ENCODE measurements around the gene CWC25. TPM values are rescaled to one million over a fixed set of nuclear protein-coding genes. Genes with fewer than 3 reads are reported as not detected.

The CWC25 gene
- total and polyA plus RNA-seq, 2 of the 13 experiments (the other 11 are each of a cell fraction or from before 2014, with no cell fraction given): 15.6 to 22.7 TPM

DNA sequence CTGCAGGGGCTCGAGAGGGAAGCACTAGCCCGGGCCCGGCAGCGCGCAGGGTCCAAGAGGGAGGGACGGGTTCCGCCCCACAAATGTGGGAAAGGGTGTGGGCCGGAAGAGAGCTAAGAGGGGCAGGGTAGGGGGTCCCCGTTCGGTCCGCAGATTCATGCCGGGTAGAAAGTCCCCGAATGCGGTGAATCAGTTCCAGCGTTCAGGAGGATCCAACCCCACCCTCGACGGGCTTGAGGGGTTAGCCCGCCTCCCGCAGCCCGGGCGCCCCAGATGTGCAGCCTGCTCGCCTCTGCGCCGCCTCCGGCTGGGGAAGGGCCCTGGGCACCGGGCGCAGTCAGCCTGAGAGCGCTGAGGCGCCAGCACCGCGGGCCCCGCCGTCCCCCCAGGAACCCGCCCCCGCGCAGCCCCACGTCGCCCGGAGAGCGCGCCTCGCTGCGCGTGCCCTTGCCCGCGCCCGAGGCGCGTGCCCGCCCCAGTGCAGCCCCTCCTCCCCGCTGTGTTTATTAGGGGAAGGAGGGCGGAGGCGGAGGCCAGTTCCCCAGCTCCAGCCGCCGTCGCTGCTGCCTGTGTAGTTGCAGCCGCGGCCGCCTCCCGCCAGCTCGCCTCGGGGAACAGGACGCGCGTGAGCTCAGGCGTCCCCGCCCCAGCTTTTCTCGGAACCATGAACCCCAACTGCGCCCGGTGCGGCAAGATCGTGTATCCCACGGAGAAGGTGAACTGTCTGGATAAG lies 44.6 kb upstream of the CWC25 start, which contains the start of gene LASP1 (continued):
- TF ChIP-seq, protein P1, sequence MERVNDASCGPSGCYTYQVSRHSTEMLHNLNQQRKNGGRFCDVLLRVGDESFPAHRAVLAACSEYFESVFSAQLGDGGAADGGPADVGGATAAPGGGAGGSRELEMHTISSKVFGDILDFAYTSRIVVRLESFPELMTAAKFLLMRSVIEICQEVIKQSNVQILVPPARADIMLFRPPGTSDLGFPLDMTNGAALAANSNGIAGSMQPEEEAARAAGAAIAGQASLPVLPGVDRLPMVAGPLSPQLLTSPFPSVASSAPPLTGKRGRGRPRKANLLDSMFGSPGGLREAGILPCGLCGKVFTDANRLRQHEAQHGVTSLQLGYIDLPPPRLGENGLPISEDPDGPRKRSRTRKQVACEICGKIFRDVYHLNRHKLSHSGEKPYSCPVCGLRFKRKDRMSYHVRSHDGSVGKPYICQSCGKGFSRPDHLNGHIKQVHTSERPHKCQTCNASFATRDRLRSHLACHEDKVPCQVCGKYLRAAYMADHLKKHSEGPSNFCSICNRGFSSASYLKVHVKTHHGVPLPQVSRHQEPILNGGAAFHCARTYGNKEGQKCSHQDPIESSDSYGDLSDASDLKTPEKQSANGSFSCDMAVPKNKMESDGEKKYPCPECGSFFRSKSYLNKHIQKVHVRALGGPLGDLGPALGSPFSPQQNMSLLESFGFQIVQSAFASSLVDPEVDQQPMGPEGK (CRISPR knock-in tag; IDR thresholded peaks at IDR 0.05): peak; percentile 80; the same call in 1 of the 2 replicates
- TF ChIP-seq PCBP2 (optimal IDR thresholded peaks at IDR 0.05; ENCODE audit: low read depth, low read length, poor library complexity, severe bottlenecking) (no peak), GATA4 (IDR thresholded peaks at IDR 0.05; ENCODE audit: borderline replicate concordance, low read depth) (peak; percentile 85), ZBTB7A (CRISPR knock-in tag; IDR thresholded peaks at IDR 0.05) (peak; percentile 52; the same call in 1 of the 2 replicates), SIN3A (IDR thresholded peaks at IDR 0.05; ENCODE audit: borderline replicate concordance, low read depth, low read length) (peak; percentile 91; the same call in 1 of the 2 replicates), KAT8 (CRISPR knock-in tag; IDR thresholded peaks at IDR 0.05) (peak; percentile 63), ZNF20 (CRISPR knock-in tag; IDR thresholded peaks at IDR 0.05) (peak; percentile 16; the same call in 1 of the 2 replicates), ZNF343 (CRISPR knock-in tag; IDR thresholded peaks at IDR 0.05) (no peak; the same call in 1 of the 2 replicates), ZFP36 (IDR thresholded peaks at IDR 0.05; ENCODE audit: borderline replicate concordance, low read depth, low read length, partially characterized antibody) (no peak), ZNF331 (CRISPR knock-in tag; IDR thresholded peaks at IDR 0.05) (peak; percentile 1; the same call in 1 of the 2 replicates), SP2 (CRISPR knock-in tag; IDR thresholded peaks at IDR 0.05) (no peak; the same call in 1 of the 2 replicates), TAF15 (IDR thresholded peaks at IDR 0.05; ENCODE audit: low read depth, low read length, poor library complexity, severe bottlenecking) (peak; percentile 26), ZNF780A (CRISPR knock-in tag; IDR thresholded peaks at IDR 0.05) (no peak), FOSL1 (CRISPR knock-in tag; IDR thresholded peaks at IDR 0.05; ENCODE audit: borderline replicate concordance) (no peak), TCF7L2 (IDR thresholded peaks at IDR 0.05; ENCODE audit: low read depth, low read length) (no peak), SRSF4 (IDR thresholded peaks at IDR 0.05; ENCODE audit: low read depth, low read length, poor library complexity, severe bottlenecking) (peak; percentile 38), HOXA7 (CRISPR knock-in tag; IDR thresholded peaks at IDR 0.05) (no peak), ZNF670 (CRISPR knock-in tag; IDR thresholded peaks at IDR 0.05; ENCODE audit: borderline replicate concordance) (peak; percentile 83; the same call in 1 of the 2 replicates), NCOA1 (CRISPR knock-in tag; IDR thresholded peaks at IDR 0.05) (no peak)
- TF ChIP-seq, protein P2, sequence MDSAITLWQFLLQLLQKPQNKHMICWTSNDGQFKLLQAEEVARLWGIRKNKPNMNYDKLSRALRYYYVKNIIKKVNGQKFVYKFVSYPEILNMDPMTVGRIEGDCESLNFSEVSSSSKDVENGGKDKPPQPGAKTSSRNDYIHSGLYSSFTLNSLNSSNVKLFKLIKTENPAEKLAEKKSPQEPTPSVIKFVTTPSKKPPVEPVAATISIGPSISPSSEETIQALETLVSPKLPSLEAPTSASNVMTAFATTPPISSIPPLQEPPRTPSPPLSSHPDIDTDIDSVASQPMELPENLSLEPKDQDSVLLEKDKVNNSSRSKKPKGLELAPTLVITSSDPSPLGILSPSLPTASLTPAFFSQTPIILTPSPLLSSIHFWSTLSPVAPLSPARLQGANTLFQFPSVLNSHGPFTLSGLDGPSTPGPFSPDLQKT (CRISPR knock-in tag; IDR thresholded peaks at IDR 0.05; ENCODE audit: borderline replicate concordance): no peak
- TF ChIP-seq, protein P3, sequence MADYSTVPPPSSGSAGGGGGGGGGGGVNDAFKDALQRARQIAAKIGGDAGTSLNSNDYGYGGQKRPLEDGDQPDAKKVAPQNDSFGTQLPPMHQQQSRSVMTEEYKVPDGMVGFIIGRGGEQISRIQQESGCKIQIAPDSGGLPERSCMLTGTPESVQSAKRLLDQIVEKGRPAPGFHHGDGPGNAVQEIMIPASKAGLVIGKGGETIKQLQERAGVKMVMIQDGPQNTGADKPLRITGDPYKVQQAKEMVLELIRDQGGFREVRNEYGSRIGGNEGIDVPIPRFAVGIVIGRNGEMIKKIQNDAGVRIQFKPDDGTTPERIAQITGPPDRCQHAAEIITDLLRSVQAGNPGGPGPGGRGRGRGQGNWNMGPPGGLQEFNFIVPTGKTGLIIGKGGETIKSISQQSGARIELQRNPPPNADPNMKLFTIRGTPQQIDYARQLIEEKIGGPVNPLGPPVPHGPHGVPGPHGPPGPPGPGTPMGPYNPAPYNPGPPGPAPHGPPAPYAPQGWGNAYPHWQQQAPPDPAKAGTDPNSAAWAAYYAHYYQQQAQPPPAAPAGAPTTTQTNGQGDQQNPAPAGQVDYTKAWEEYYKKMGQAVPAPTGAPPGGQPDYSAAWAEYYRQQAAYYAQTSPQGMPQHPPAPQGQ (CRISPR knock-in tag; IDR thresholded peaks at IDR 0.05; ENCODE audit: borderline replicate concordance): no peak
- TF ChIP-seq, protein P4, sequence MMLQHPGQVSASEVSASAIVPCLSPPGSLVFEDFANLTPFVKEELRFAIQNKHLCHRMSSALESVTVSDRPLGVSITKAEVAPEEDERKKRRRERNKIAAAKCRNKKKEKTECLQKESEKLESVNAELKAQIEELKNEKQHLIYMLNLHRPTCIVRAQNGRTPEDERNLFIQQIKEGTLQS (CRISPR knock-in tag; IDR thresholded peaks at IDR 0.05): peak; percentile 22; the same call in 1 of the 2 replicates

Data from HepG2 (cell line).